HG03095 (cell line): Measurements from ENCODE around the gene MESD.

Source experiments
- ATAC-seq: cut with Tn5 transposase; IDR thresholded peaks from one replicate; pipeline ENCODE4 v1.9.1; 2021; ENCODE audit warnings: moderate library complexity; ENCODE audit not compliant: unreplicated experiment

Gene MESD

DNA sequence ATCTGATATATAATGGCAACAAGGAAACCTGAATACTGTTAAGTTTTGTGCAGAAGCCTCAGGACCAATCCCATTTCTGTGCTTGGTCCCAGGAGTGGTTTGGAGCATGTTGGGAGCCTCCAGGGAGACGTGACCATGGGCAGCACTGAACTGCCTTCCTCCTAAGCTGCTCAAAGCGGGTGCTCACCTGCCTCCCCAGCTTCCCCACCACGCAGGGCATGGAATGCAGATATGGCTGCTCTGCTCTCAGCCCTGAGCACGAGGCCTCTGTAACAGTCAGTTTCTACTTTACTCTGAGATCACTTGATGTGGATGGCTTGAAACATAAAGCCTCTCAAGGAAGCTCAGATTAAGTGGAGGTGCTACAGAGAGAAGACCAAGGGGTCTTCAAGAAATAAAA, 49.3 kb downstream of the MESD start:
- no peak for ATAC-seq

DNA sequence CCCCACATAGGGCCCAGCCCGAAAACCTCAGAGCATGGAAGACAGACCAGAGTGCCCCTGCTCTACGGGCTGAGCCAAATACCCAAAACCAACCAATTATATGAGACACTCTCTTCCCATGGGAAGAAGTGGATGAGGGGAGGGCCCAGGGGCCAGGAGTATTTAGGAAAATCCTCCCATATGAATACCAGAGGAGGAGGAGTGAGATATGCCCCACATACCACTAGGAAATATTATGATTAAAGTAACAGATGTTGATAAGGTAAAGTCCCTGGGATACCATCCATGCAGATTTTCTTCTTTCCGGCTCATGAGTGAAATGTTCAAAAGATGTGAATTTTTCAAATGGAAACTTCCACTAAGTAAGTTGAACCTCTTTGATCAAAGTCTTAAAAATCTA, 50.4 kb downstream of the MESD start:
- ATAC-seq: no peak

DNA sequence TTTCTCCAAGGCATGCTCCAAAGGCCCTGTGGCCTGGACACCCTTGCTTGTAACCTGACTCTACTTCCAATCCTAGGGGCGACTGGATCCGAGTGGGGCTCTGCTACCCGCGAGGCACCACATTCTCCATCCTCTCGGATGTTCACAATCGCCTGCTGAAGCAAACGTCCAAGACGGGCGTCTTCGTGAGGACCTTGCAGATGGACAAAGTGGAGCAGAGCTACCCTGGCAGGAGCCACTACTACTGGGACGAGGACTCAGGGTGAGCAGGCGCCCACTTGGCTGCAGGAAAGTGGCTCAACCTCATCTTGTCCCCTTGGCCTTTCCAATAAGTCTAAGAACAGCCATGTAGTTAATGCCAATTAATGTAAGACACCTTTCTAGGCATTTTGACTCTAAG, 51.9 kb downstream of the MESD start:
- no peak for ATAC-seq

- no peak for ATAC-seq
Measured at GRCh38 chr15:80936288-80937078, 53.1 kb downstream of the MESD start.

DNA sequence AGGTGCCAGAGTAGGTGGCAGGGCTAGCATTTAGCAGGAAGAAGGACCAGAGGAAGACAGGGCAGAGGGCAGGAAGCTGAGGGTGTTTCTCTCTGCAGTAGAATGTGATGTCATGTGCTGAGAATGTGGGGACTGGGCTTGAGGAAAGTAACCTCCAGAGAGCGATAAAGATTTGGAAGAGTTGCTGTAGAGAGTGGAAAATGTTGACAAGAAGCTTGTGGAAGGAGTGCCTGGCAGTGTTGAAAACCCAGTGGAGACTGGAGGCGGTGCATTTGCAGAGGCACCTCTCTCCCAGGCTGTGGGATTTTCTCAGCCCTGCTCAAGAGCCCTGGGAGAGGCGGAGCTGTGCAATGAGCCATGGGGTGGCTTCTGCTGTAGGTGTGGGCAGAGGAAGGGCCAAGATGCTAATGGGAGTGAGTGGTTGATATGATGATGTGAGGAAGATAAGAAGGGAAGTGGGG, 54.8 kb downstream of the MESD start:
- ATAC-seq: no peak

GRCh38 chr15:80932989-80933388, 56.6 kb downstream of the MESD start:
- no peak for ATAC-seq

DNA sequence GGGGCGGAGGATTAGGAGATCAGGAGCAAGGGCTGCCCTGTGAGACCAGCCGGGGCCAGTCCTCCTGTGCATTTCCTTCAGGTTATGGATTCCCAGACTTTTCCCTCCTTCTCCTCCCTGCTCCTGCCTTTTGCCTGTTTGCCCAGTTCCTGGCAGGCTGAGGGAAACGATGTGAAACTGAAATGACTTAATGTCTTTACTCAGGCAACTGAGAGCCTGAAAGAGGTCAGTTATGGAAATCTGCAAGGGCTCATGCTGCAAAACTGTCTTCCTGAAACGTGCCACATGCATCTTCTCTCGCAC, 57.2 kb downstream of the MESD start:
- no peak for ATAC-seq

DNA sequence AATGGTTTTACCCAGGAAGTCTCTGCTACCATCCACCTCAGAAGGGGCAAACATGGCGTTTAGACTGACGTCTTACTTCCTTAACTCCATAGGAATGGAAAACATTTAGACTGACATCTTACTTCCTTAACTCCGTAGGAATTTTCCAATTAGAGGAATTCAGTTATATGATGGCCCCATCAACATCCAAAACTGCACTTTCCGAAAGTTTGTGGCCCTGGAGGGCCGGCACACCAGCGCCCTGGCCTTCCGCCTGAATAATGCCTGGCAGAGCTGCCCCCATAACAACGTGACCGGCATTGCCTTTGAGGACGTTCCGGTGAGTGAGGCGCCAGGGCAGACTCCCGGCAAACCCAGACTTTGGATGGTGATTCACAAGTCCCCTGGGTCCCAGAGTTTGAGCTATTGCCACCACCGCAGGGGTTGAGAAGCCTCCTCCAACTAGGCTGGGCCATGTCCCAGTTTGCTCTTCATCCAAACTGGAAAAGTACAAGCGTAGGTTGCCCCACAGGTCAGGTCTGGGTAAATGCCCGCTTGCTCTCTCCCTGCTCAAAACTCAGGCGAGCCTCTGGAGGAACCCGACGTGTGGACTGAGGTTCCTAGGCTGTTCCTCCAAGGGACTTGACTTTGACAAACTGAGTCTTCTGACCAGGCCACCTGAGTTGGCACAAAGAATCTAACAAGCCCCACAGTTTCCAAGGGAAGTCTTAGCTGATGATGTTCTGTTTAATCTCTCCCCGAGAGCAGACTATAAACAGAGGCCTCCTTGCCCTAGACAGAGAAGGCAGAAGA, 57.7 kb downstream of the MESD start:
- no peak for ATAC-seq

- no peak for ATAC-seq
Measured at GRCh38 chr15:80931191-80931590, 58.4 kb downstream of the MESD start.

DNA sequence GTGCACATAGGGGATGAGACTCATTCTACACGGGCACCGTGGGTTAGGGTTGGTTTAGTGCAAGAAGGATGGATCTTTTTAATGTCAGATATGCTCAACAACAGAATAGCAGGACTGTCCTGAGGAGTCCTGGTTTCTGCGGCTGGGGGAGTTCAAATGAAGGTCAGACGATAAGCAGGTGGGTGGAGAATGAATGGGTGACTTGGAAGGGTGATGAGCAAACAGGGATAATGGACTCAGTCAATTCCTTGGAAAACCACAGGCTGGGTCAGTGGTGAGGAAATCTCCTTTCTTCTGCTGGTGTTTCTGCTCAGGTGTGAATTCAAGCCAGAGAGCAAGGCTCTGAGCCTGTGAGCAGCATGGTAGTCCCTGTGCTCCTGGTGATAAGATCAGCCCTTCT, 59.9 kb downstream of the MESD start:
- ATAC-seq: no peak

DNA sequence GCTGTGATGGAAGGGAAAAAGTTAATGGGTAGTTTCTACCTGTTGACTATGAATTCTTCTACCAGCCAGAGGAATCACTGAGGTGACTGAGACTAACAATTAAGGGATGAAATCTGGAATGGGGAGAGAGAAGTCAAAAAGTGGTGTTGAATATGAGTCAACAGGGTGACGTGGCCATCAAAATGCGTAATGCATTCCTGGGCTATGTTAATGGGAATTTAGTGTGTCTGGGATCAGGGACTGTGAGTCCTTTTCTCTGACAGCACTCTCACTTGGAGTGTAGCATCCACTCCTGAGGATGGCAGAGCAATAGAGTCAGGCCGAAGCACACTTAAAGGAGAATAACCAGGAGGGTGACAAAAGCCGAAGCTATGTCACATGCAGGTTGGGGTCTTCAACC, 60.4 kb downstream of the MESD start:
- ATAC-seq: no peak

DNA sequence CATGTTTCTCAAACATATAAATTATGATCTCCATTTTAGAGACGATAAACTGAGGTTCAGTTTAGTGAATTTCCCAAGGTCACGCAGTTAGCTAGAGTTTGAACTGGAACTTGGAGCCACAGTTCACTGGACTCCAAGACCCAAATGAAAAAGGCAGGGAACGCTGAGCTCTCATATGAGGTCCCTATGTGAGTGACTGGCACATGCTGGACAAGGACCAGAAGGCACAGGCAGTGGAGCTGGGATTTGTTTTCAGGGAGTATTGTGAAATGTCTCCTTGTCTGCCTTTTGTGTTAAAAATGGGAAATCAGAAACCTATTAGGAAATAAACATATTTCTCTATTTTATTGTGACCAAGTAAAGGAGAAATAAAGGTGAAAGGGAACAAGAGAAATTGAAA, 63.5 kb downstream of the MESD start:
- no peak for ATAC-seq

GRCh38 chr15:80925597-80926059, 64.0 kb downstream of the MESD start:
- no peak for ATAC-seq

DNA sequence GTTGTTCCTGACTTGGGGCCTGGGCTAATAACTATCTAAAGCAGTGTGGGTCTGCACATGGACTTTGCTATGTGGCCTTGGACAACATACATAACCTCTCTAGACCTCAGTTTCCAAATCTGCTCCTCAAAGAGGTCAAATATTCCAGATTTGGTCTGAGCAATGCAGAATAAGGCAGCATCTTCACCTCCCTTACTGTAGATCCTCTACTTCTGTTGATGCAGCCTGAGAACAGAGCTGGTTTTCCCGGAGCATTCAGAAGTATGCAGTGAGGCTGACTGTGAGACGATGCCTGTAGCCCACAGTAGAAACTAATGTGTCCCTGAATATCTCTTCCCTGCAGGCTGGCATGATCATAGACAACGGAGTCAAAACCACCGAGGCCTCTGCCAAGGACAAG, 65.3 kb downstream of the MESD start:
- no peak for ATAC-seq

GRCh38 chr15:80923668-80924067, 66.0 kb downstream of the MESD start:
- ATAC-seq: no peak

DNA sequence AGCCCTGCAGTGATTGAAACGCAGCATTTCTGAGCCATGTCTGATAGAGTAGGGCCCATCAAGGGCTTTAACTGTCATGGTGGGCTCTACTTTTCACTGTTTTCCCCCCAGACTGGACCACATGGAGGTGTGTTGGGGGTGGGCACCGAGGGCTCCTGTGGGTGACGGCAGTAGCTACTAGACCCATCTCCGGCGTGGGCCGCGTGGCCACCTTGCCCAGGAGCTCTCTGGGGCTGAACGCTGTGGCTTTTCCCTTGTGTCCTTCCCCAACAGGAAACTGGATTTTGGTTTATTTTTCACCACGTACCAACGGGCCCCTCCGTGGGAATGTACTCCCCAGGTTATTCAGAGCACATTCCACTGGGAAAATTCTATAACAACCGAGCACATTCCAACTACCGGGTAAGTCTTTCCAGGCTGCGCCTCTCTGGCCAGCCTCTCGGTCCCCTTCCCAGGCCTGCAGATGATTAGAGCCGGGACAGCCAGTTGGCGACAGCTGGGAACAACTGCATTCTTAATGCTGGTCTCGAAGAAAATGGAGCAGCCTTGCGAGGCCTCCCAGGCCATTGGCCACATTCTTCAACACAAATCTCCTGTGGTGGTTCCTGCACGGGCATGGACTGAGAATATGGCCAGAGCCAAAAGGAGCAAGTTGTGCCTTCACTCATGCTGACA, 67.7 kb downstream of the MESD start:
- no peak for ATAC-seq

DNA sequence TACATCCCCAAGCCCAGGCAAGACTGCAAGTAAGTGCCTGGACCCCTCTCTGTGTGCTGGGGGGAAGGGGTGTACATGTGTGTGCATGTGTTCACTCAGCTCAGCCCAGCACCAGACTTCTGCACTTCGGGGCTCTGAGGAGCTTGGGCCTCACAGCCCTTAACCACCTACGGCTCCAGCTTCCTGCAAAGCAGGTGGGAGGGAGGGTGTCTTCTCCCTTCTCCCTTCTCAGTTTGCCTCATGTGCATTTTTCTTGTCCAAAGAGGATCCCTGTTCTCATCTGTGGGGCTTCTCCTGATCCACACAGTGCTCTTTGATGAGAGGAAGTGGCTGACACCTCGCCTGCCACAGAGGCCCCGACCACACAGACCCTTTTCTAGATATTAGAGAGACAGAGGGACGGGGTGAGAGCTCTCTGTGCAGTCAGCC, 69.3 kb downstream of the MESD start:
- ATAC-seq: no peak

DNA sequence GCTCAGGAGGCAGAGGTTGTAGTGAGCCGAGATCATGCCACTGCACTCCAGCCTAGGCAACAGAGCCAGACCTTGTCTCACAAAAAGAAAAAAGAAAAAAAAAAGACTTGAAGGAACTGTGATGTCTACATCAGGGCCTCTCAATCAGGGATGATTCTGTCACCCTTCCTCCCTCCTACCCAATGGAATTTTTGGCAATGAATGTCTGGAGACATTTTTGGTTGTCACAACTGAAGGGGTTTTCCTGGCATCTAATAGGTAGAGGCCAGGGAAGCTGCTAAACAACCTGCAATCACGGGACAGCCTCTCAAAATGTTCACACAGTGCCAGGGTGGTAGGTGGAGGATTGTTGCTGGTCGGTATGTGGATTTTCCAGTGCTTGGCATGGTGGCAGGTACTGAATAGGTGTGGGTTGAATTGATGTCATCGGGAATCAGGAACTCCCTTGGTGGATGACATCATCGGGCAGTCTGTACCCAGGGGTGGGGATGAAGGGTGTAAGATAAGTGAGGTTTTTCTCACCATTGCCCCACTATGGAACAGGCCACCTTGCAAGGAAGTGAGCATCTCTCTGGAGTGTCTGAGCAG, 71.3 kb downstream of the MESD start:
- ATAC-seq: no peak

DNA sequence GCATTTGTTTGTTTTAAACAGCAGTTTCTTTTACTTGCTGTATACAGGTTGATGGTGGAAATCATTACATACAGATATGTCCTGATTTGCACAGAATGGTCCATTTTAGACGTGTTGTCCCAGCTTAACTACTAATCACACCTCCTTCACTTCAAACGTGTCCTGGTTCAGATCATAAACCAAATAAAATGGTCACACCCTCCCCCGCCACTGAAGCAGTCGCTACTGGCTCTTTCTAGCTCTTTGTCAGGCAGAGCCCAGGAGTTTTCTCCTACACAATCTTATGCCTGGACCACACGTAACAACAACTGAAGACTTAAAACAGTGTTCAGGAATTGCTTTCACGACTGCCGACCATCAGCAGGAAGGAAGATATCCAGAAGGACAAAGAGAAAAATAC, 73.6 kb downstream of the MESD start:
- no peak for ATAC-seq

GRCh38 chr15:80915472-80915871, 74.1 kb downstream of the MESD start:
- ATAC-seq: no peak

GRCh38 chr15:80913541-80913940, 76.1 kb downstream of the MESD start:
- no peak for ATAC-seq
